Transverse colon (tissue), 4 donors: Measurements from ENCODE around the gene DNAJA2.

ENCODE experiments used
- EP300 ChIP-seq: sonication (generic); formaldehyde crosslinking; IDR thresholded peaks from one replicate; pipeline ENCODE4 v1.6.1; 2017; ENCODE audit warnings: antibody characterized with exemption, low read depth
- POLR2AphosphoS5 ChIP-seq, 3 donors: sonication (generic); formaldehyde crosslinking; IDR thresholded peaks; one replicate each; pipeline ENCODE4 v1.6.1; 2016; ENCODE audit warnings: antibody characterized with exemption in 3 of 3
- TF ChIP-seq, protein P1 (sequence below), 5 experiments: fragments of 200-600 bp in 3 of 5; fragments of 450-650 bp in 2 of 5; sonication (generic) in 3 of 5; IDR thresholded peaks; 1 replicate in 2 of 5; 2 replicates in 3 of 5; pipeline ENCODE4 v1.5.1; 2016 to 2017; ENCODE audit warnings: antibody characterized with exemption in 5 of 5, inconsistent platforms in 3 of 5, mild to moderate bottlenecking in 2 of 5, moderate library complexity in 1 of 5

DNA sequence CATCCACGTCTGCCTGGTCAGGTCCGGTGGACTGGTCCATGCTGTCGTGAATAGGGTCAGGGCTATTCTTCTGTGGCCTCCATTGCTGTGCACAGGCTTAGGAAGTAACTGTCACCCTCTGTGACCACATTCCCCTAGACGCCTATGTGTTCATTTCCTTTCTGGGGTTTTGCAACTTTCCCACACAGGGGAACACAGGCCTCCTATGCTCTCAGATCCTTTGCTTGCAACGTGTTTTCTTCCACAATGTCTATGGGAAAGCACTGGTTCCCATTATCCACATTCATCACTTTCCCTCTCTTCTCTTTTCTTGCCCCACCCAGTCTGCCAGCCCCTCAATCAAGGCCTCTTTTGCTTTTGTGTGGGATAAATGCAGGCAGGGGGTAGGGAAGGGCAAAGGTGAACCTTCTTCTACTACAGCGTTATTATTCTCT, 43.2 kb upstream of the DNAJA2 start:
- TF ChIP-seq EP300 (no peak), POLR2AphosphoS5 (IDR thresholded peaks at IDR 0.05) (no peak)
- TF ChIP-seq, protein P1, sequence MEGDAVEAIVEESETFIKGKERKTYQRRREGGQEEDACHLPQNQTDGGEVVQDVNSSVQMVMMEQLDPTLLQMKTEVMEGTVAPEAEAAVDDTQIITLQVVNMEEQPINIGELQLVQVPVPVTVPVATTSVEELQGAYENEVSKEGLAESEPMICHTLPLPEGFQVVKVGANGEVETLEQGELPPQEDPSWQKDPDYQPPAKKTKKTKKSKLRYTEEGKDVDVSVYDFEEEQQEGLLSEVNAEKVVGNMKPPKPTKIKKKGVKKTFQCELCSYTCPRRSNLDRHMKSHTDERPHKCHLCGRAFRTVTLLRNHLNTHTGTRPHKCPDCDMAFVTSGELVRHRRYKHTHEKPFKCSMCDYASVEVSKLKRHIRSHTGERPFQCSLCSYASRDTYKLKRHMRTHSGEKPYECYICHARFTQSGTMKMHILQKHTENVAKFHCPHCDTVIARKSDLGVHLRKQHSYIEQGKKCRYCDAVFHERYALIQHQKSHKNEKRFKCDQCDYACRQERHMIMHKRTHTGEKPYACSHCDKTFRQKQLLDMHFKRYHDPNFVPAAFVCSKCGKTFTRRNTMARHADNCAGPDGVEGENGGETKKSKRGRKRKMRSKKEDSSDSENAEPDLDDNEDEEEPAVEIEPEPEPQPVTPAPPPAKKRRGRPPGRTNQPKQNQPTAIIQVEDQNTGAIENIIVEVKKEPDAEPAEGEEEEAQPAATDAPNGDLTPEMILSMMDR (IDR thresholded peaks at IDR 0.05): no peak
